Measurements from ENCODE around the gene AMER3.

The AMER3 gene

GRCh38 chr2:130785466-130786055 lies 30.2 kb downstream of the AMER3 start:
- DNase-seq = no peak

- DNase-seq = no peak
Measured at GRCh38 chr2:130786076-130786475, 30.7 kb downstream of the AMER3 start.

- no peak for DNase-seq
Measured at GRCh38 chr2:130787841-130788240, 32.5 kb downstream of the AMER3 start.

DNA sequence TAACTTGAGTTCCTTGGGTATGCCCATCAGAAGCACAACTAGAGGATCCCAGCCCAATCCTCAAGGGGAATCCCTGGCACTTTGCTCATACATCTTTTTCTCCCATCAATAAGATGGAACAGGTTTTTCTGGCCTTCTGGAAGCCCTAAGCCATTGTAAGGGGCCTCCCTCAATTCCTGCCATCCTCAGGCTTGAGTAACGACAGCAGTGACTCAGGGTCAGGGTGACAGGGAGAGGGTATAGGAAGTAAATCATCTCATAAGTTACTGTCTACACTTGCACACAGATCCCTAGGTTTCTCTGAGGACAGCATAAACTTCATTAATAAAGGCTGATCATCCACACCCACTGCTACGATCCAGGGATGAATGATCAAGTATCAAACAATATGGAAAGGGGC lies 35.0 kb downstream of the AMER3 start:
- DNase-seq = no peak

DNA sequence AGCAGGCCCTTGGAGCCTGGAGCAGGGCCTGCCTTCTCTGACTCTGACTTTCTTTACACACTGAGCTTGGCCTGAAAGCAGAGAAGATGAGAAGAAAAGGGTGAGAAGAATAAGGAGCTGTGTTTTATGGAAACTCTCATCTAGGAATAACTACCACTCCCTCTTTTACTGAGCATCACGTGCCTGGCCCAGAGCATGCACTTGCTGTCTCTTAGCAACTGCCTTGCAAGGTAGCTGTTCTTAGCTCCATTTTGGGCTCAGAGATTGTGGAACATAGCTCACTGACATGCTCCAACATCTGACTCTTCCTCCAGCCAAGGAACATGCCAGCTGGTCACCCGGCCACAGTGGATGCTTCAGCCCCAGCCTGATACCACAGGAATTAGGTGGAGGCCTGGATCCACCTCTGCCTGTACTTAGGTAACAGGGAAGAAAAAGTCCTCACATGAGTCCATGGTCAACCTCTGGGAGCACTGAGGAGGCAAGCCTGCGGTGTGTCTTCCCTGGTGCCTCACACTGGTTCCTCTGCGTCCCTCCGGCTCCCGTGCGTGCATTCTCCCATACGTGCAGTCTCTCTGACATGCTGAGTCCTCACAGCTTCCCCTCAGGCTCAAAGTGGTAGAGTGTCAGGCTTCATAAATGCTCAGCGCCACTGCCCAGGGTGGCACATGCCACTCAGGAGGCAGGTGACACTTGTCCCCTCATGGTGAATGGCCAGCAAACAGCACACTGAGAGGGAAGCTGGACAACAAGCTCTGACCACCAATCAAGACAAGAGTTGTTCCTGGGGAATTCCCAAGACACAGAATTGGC lies 35.7 kb downstream of the AMER3 start:
- no peak for DNase-seq

GRCh38 chr2:130791617-130791939 lies 36.2 kb downstream of the AMER3 start:
- DNase-seq = no peak

GRCh38 chr2:130795431-130795830 lies 40.1 kb downstream of the AMER3 start:
- no peak for DNase-seq

DNA sequence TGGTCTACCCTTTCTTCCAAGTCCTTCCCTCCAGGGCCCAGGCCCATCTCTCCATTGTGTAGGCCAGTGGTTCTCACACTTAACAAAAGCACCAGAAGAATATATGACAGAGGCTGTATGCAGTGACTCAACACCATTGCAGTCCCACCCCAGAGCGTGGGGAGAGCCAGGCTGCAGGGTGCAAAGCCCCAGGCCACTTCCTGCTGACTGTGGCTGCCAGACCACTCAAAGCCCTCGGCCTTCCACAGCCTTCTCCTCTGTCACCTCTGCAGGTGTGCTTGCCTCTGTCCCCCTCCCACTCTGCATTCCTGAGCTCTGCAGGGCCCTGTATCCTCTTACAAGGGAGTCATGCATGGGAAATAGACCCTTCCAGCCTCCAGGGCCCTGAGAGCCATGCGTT lies 41.0 kb downstream of the AMER3 start:
- no peak for DNase-seq

- DNase-seq = peak; percentile 84
Measured at GRCh38 chr2:130797493-130798435, 42.4 kb downstream of the AMER3 start.

- peak; percentile 78 for DNase-seq
Measured at GRCh38 chr2:130798472-130799218, 43.3 kb downstream of the AMER3 start.

DNA sequence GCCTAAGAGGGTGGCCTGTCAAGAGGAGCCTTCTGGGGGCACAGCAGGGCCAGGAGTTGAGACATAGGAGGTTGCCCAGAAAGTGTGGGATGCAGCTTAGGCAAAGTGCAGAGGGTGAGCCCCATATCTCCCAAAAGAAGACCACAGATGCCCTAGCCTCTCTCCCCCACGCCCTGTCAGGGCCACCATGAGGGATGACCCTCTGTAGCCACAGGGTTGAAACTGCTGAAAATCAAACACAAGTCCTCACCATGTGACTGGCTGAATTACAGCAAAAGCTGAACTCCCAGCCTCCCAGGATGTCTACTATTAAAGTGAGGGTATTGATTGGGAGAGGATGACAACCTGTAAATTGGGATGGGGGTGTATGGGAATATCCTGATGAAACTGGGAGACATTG lies 44.0 kb downstream of the AMER3 start:
- no peak for DNase-seq

DNA sequence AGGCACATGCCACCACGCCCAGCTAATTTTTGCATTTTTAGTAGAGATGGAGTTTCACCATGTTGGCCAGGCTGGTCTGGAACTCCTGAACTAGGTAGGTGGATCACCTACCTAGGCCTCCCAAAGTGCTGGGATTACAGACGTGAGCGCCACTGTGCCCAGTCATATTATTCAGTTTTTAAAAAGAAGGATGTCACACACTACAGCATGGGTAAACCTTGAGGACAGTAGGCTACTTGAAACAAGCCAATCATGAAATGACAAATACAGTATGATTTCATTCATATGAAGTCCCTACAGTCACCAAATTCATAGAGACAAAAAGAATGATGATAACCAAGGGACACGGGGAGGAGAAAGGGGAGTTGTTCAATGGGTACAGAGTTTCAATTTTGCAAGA lies 50.3 kb downstream of the AMER3 start:
- no peak for DNase-seq

DNA sequence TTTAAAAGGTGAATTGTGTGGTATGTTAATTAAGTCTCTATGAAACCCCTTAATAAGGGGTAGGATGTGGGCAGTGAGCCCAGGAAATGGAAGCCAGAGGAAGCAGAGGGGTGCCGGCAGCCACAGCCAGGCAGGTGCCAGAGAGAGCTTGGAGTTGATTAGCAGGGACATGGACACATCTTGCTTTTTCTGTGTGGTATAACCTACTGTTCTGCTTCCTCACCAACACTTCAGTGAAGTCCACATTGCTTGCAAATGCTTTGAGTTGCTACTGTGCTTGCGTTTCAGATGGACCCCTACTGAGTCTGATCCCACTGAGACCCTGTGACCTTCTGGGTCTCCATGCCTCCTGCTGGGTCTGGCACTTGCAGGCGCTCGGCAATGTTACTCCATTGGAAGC lies 51.0 kb downstream of the AMER3 start:
- DNase-seq = peak; percentile 19

GRCh38 chr2:130807659-130808385 lies 52.5 kb downstream of the AMER3 start:
- DNase-seq = peak; percentile 18

- no peak for DNase-seq
Measured at GRCh38 chr2:130808482-130809268, 53.3 kb downstream of the AMER3 start.

DNA sequence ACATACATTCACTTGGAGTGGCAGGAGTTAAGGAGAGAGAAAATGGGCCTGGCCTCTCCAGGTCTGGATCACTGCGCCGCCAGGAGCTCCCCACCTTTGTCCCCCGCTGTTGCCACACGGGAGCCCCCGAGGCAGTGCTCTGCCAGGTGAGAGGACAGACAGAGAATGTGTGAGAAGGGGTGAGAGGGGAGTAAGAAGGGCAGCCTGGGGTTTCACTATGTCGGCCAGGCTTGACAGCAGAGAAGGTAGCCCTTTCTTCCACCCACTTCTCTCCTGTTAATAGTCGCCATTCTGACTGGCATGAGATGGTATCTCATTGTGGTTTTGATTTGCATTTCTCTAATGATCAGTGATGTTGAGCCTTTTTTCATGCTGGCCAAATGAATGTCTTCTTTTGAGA lies 55.1 kb downstream of the AMER3 start:
- DNase-seq = no peak

GRCh38 chr2:130813722-130814121 lies 58.4 kb downstream of the AMER3 start:
- DNase-seq = no peak

- no peak for DNase-seq
Measured at GRCh38 chr2:130814931-130815680, 59.8 kb downstream of the AMER3 start.
